ENCODE measurements around the gene ANKIB1.
"Not testable (repeated sequence)": the region's sequence is repeated elsewhere in the genome, so short reads cannot be mapped to it uniquely, and the experiment has no call there.

Gene ANKIB1

DNA sequence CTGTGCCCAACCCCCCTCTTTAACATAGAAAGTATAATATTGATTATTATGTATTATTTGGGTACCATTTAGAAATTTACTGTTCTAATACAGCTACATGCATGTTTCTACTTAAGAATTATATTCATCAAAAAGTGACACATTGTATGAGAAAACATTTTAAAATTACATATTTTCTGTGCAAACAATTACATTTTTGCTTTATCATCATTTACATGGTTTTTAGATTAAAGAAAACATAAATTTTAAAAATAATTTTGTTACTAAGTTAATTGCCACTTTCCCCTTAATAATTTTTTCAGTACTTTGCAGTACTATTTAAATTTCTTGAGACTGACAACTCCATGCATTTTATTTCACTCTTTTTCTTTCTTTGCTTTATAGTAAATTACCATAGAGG lies 106.2 kb downstream of the ANKIB1 start:
- ChIA-PET POLR2A (no interaction called here), CTCF (no interaction called here)

DNA sequence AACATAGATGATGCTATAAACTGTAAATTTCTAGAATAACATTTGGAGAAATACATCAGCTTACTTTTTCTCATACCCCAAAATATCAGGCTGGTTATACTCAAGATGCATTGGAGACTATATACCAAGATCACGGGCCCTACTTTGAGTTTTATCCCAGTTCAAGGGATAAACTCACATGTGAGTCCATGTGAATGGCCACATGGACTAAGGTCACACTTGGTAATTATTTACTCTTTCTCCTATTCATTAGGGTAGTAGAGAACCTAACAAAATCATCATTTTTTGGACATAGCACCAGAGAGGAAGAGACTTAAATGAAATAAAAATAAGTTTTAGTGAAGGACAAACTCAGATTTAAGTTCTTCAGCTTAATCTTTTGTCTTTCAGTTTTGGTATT lies 108.4 kb downstream of the ANKIB1 start:
- ChIA-PET POLR2A (no interaction called here), CTCF (no interaction called here)
- DNase-seq (ENCODE audit: extremely low spot score) = no peak
- TF ChIP-seq ARNT (IDR thresholded peaks at IDR 0.05) (no peak), FOXA1 (IDR thresholded peaks at IDR 0.05) (no peak), CTBP1 (IDR thresholded peaks at IDR 0.05; ENCODE audit: borderline replicate concordance) (no peak), NFRKB (IDR thresholded peaks at IDR 0.05) (no peak), HDGF (IDR thresholded peaks at IDR 0.05; ENCODE audit: borderline replicate concordance) (no peak), SUZ12 (IDR thresholded peaks at IDR 0.05) (no peak), TARDBP (IDR thresholded peaks at IDR 0.05) (no peak), ELF4 (IDR thresholded peaks at IDR 0.05) (no peak), LEF1 (IDR thresholded peaks at IDR 0.05; ENCODE audit: borderline replicate concordance) (no peak), FOXK2 (IDR thresholded peaks at IDR 0.05) (no peak), ZNF384 (IDR thresholded peaks at IDR 0.05) (no peak), FOXM1 (IDR thresholded peaks at IDR 0.05; ENCODE audit: borderline replicate concordance) (no peak), SP1 (IDR thresholded peaks at IDR 0.05) (no peak), BHLHE40 (IDR thresholded peaks at IDR 0.05; ENCODE audit: borderline replicate concordance) (no peak), L3MBTL2 (conservative IDR thresholded peaks at IDR 0.05) (no peak)
- TF ChIP-seq, protein P1, sequence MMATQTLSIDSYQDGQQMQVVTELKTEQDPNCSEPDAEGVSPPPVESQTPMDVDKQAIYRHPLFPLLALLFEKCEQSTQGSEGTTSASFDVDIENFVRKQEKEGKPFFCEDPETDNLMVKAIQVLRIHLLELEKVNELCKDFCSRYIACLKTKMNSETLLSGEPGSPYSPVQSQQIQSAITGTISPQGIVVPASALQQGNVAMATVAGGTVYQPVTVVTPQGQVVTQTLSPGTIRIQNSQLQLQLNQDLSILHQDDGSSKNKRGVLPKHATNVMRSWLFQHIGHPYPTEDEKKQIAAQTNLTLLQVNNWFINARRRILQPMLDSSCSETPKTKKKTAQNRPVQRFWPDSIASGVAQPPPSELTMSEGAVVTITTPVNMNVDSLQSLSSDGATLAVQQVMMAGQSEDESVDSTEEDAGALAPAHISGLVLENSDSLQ (IDR thresholded peaks at IDR 0.05) = no peak

More for the DNA sequence above, 106.2 kb downstream of the ANKIB1 start:
- DNase-seq (ENCODE audit: extremely low spot score) = no peak
- TF ChIP-seq ELF4 (IDR thresholded peaks at IDR 0.05) (no peak), HDGF (IDR thresholded peaks at IDR 0.05; ENCODE audit: borderline replicate concordance) (no peak), CTBP1 (IDR thresholded peaks at IDR 0.05; ENCODE audit: borderline replicate concordance) (no peak)

DNA sequence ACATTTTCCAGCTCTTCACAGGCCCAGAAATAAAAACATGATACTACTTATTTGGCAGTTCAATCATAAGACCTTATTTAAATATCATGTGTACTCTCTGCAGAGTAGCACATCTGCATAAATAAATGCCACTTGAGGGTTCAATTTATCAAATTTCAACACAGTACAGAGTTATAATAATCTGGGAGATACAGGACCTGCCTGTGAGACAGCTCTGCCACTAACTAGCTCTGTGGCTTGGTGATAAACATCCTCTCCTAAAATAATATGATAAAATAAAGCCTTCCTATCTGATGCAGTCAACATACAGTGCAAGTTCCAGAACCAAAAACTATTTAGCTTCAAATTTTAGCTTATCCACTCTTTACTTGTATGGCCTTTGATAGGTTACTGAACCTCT lies 110.6 kb downstream of the ANKIB1 start:
- ChIA-PET CTCF (no interaction called here), POLR2A (no interaction called here)
- no peak for DNase-seq (ENCODE audit: extremely low spot score)
- no peak for TF ChIP-seq HDGF (IDR thresholded peaks at IDR 0.05; ENCODE audit: borderline replicate concordance)
- TF ChIP-seq NFRKB (IDR thresholded peaks at IDR 0.05) = no peak
- TF ChIP-seq, protein P1 (IDR thresholded peaks at IDR 0.05) = no peak
- TF ChIP-seq ARNT (IDR thresholded peaks at IDR 0.05) = no peak
- no peak for TF ChIP-seq TARDBP (IDR thresholded peaks at IDR 0.05)
- no peak for TF ChIP-seq BHLHE40 (IDR thresholded peaks at IDR 0.05; ENCODE audit: borderline replicate concordance)
- TF ChIP-seq SUZ12 (IDR thresholded peaks at IDR 0.05) = no peak
- no peak for TF ChIP-seq SP1 (IDR thresholded peaks at IDR 0.05)
- TF ChIP-seq LEF1 (IDR thresholded peaks at IDR 0.05; ENCODE audit: borderline replicate concordance) = no peak
- TF ChIP-seq CTBP1 (IDR thresholded peaks at IDR 0.05; ENCODE audit: borderline replicate concordance) = no peak
- TF ChIP-seq ELF4 (IDR thresholded peaks at IDR 0.05) = no peak
- no peak for TF ChIP-seq FOXA1 (IDR thresholded peaks at IDR 0.05)
- no peak for TF ChIP-seq FOXK2 (IDR thresholded peaks at IDR 0.05)
- TF ChIP-seq L3MBTL2 (conservative IDR thresholded peaks at IDR 0.05) = no peak
- TF ChIP-seq FOXM1 (IDR thresholded peaks at IDR 0.05; ENCODE audit: borderline replicate concordance) = no peak
- TF ChIP-seq ZNF384 (IDR thresholded peaks at IDR 0.05) = no peak

DNA sequence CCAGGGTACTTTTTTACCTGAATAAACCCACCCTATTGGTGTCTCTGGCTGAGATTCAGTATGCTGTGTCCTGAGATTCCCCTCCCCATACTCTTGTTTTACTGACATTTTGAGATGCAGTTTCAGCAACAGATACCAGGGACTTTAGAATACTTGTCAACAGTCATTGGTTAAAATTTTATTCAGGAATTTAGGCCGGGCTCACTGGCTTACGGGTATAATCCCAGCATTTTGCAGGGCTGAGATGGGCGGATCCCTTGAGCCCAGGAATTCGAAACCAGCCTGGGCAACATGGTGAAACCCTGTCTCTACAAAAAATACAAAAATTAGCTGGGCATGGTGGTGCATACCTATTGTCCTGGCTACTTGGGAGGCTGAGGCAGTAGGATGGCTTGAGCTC lies 111.5 kb downstream of the ANKIB1 start:
- DNase-seq (ENCODE audit: extremely low spot score) = no peak
- CTCF ChIA-PET = no interaction called here

DNA sequence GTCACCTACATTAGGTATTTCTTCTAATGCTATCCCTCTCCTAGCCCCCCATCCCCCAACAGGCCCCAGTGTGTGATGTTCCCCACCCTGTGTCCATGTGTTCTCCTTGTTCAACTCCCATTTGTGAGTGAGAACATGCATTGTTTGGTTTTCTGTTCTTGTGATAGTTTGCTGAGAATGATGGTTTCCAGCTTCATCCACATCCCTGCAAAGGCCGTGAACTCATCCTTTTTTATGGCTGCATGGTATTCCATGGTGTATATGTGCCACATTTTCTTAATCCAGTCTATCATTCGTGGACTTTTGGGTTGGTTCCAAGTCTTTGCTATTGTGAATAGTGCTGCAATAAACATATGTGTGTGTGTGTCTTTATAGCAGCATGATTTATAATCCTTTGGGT lies 113.4 kb downstream of the ANKIB1 start:
- CTCF ChIA-PET; POLR2A ChIA-PET; DNase-seq (ENCODE audit: extremely low spot score): not testable (repeated sequence)

More for the DNA sequence above, 111.5 kb downstream of the ANKIB1 start:
- POLR2A ChIA-PET = no interaction called here
- TF ChIP-seq ELF4 (IDR thresholded peaks at IDR 0.05) (no peak), NFRKB (IDR thresholded peaks at IDR 0.05) (no peak), ARNT (IDR thresholded peaks at IDR 0.05) (no peak), CTBP1 (IDR thresholded peaks at IDR 0.05; ENCODE audit: borderline replicate concordance) (no peak), HDGF (IDR thresholded peaks at IDR 0.05; ENCODE audit: borderline replicate concordance) (no peak), SUZ12 (IDR thresholded peaks at IDR 0.05) (no peak), FOXM1 (IDR thresholded peaks at IDR 0.05; ENCODE audit: borderline replicate concordance) (no peak), SP1 (IDR thresholded peaks at IDR 0.05) (no peak), BHLHE40 (IDR thresholded peaks at IDR 0.05; ENCODE audit: borderline replicate concordance) (no peak), LEF1 (IDR thresholded peaks at IDR 0.05; ENCODE audit: borderline replicate concordance) (no peak), FOXA1 (IDR thresholded peaks at IDR 0.05) (no peak), L3MBTL2 (conservative IDR thresholded peaks at IDR 0.05) (no peak), TARDBP (IDR thresholded peaks at IDR 0.05) (no peak), ZNF384 (IDR thresholded peaks at IDR 0.05) (no peak), FOXK2 (IDR thresholded peaks at IDR 0.05) (no peak)
- TF ChIP-seq, protein P1 (IDR thresholded peaks at IDR 0.05) = no peak

DNA sequence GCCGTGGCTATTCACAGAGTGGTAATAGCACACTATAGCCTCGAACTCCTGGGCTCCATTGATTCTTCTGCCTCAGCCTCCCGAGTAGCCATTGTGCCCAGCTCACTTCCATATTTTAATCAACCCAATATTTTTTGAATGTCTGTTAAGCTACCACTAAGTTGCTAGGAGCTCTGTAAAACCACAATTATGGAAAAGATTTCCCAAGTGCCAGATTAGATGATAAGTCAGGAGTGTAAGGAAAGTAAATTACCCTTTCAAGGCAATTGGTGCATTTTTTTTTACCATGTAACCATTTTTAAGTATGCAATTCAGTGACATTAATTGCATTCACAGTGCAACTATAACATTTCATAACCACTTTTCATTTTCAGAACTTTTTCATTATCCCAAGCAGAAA lies 114.0 kb downstream of the ANKIB1 start:
- ChIA-PET CTCF (no interaction called here), POLR2A (no interaction called here)
- no peak for DNase-seq (ENCODE audit: extremely low spot score)
- no peak for TF ChIP-seq ELF4 (IDR thresholded peaks at IDR 0.05)
- TF ChIP-seq TARDBP (IDR thresholded peaks at IDR 0.05) = no peak

DNA sequence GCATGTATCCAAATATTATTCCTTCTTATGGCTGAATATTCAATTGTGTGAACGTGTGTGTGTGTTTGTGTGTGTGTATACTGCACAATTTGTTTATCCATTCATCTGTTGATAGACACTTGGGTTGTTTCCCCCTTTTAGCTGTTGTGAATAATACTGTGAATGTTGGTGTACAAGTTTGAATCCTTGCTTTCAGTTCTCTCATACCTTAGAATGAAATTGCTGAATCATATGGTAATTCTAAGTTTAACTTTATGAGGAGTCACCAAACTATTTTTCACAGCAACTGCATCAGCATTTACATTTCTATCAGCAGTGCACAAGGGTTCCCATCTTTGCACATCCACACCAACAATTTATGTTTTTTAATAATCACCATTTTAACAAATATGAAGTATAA lies 114.6 kb downstream of the ANKIB1 start:
- ChIA-PET CTCF (no interaction called here), POLR2A (no interaction called here)
- TF ChIP-seq HDGF (IDR thresholded peaks at IDR 0.05; ENCODE audit: borderline replicate concordance) (no peak), BHLHE40 (IDR thresholded peaks at IDR 0.05; ENCODE audit: borderline replicate concordance) (no peak), ARNT (IDR thresholded peaks at IDR 0.05) (no peak), L3MBTL2 (conservative IDR thresholded peaks at IDR 0.05) (no peak), LEF1 (IDR thresholded peaks at IDR 0.05; ENCODE audit: borderline replicate concordance) (no peak), FOXM1 (IDR thresholded peaks at IDR 0.05; ENCODE audit: borderline replicate concordance) (no peak), NFRKB (IDR thresholded peaks at IDR 0.05) (no peak), ZNF384 (IDR thresholded peaks at IDR 0.05) (no peak), SP1 (IDR thresholded peaks at IDR 0.05) (no peak)
- TF ChIP-seq, protein P1 (IDR thresholded peaks at IDR 0.05) = no peak
- DNase-seq (ENCODE audit: extremely low spot score) = no peak

Data from HEK293T (cell line).